ENCODE data around the gene NDST1.

Gene NDST1

DNA sequence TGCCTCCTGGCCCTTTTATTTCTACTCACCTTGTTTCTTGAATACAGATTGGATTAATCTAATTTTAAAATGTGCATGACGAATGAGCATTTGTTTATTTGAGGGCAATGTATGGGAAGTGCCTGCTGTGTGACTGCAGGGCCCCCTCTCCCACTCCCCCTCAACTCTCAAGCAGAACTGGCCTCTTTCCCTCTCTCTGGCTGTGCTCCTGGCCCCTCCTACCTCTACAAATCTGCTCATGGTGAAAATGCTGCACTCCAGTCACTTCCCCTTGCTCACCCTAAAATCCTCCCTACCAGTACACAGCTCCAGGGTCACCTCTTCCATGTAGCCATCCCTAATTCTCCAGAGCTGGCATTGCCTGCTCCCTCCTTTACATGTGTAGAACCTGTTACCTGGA lies 17.2 kb upstream of the NDST1 start:
- TF ChIP-seq ARNT (IDR thresholded peaks at IDR 0.05) (no peak), ELF4 (IDR thresholded peaks at IDR 0.05) (no peak), PKNOX1 (IDR thresholded peaks at IDR 0.05) (no peak), FOXA1 (IDR thresholded peaks at IDR 0.05) (no peak), TARDBP (IDR thresholded peaks at IDR 0.05) (no peak), NFRKB (IDR thresholded peaks at IDR 0.05) (no peak), CTBP1 (IDR thresholded peaks at IDR 0.05; ENCODE audit: borderline replicate concordance) (no peak)
- POLR2A ChIA-PET: no interaction called here
- CTCF ChIA-PET: no interaction called here
- no peak for DNase-seq (ENCODE audit: extremely low spot score)

DNA sequence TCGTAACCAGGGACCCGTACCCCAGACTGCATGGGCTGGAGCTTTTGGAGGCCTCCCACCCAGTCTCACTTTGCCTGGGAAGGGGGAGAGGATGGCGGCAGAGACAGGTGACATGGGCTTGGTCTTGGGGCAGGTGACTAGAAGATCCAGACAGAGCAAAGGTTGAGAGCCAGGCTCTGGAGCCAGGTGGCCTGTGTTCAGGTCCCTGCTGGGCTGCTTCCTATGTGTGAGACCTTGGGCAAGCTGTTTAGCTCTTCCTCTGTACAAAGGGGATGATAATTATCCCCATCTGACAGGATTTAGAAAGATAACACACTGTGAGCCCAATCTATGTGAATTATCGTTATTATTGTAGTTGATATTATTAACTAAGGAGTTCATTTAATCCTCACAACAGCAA lies 16.1 kb upstream of the NDST1 start:
- TF ChIP-seq LEF1 (IDR thresholded peaks at IDR 0.05; ENCODE audit: borderline replicate concordance) (no peak), SP1 (IDR thresholded peaks at IDR 0.05) (no peak), PKNOX1 (IDR thresholded peaks at IDR 0.05) (no peak), BHLHE40 (IDR thresholded peaks at IDR 0.05; ENCODE audit: borderline replicate concordance) (no peak), ARNT (IDR thresholded peaks at IDR 0.05) (no peak), FOXK2 (IDR thresholded peaks at IDR 0.05) (no peak), SUZ12 (IDR thresholded peaks at IDR 0.05) (no peak), L3MBTL2 (conservative IDR thresholded peaks at IDR 0.05) (no peak)
- DNase-seq (ENCODE audit: extremely low spot score): no peak
- CTCF ChIA-PET: no interaction called here
- POLR2A ChIA-PET: no interaction called here

- DNase-seq (ENCODE audit: extremely low spot score): no peak
- TF ChIP-seq FOXA1 (IDR thresholded peaks at IDR 0.05): no peak
- TF ChIP-seq TARDBP (IDR thresholded peaks at IDR 0.05): no peak
- TF ChIP-seq ZNF384 (IDR thresholded peaks at IDR 0.05): no peak
- TF ChIP-seq HDGF (IDR thresholded peaks at IDR 0.05; ENCODE audit: borderline replicate concordance): no peak
- TF ChIP-seq FOXM1 (IDR thresholded peaks at IDR 0.05; ENCODE audit: borderline replicate concordance): no peak
- TF ChIP-seq BHLHE40 (IDR thresholded peaks at IDR 0.05; ENCODE audit: borderline replicate concordance): no peak
- TF ChIP-seq PKNOX1 (IDR thresholded peaks at IDR 0.05): no peak
- TF ChIP-seq SP1 (IDR thresholded peaks at IDR 0.05): no peak
- no peak for TF ChIP-seq ARNT (IDR thresholded peaks at IDR 0.05)
- no peak for TF ChIP-seq L3MBTL2 (conservative IDR thresholded peaks at IDR 0.05)
- TF ChIP-seq FOXK2 (IDR thresholded peaks at IDR 0.05): no peak
- TF ChIP-seq SUZ12 (IDR thresholded peaks at IDR 0.05): no peak
- TF ChIP-seq LEF1 (IDR thresholded peaks at IDR 0.05; ENCODE audit: borderline replicate concordance): no peak
- TF ChIP-seq ELF4 (IDR thresholded peaks at IDR 0.05): no peak
- no peak for TF ChIP-seq CTBP1 (IDR thresholded peaks at IDR 0.05; ENCODE audit: borderline replicate concordance)
- no peak for TF ChIP-seq NFRKB (IDR thresholded peaks at IDR 0.05)
- CTCF ChIA-PET: interaction anchor here (1.4 kb wide), 1 partner anchor 68 kb away, joined by 5 read pairs; no protein-coding TSS in a partner anchor
- POLR2A ChIA-PET: no interaction called here
Observed at GRCh38 chr5:150492621-150493020, 15.3 kb upstream of the NDST1 start.

- POLR2A ChIA-PET: no interaction called here
Observed at GRCh38 chr5:150496098-150496497, 11.8 kb upstream of the NDST1 start.

DNA sequence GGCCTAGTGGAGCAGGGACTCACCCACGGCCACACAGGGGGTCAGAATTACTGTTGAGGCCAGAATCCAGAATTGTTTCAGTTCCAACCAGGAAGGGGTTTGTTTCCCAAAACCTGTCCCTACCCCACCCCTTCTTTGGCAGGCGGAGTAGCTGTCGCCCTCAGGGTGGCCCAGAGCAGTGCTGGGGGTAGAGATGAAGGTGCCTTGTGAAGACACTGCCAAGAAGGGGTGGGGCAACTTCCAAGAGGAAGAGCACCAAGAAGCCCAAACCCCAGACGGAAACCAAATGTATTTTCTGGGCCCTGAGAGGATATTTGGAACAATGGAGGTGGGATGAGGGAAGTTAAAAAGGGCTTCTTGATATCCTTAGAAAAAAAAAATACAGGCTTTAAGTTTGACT lies 11.4 kb upstream of the NDST1 start:
- DNase-seq (ENCODE audit: extremely low spot score): no peak
- CTCF ChIA-PET: interaction anchor here (1.0 to 1.3 kb wide), 2 partner anchors 17 to 46 kb away, joined by 3 read pairs; no protein-coding TSS in a partner anchor
- POLR2A ChIA-PET: interaction anchor here (2.0 kb wide), 1 partner anchor 47 kb away, joined by 8 read pairs; the partner anchor contains the start of gene RPS14
- TF ChIP-seq NFRKB (IDR thresholded peaks at IDR 0.05): no peak
- no peak for TF ChIP-seq SP1 (IDR thresholded peaks at IDR 0.05)
- no peak for TF ChIP-seq ARNT (IDR thresholded peaks at IDR 0.05)
- TF ChIP-seq FOXA1 (IDR thresholded peaks at IDR 0.05): no peak
- no peak for TF ChIP-seq TARDBP (IDR thresholded peaks at IDR 0.05)
- no peak for TF ChIP-seq FOXM1 (IDR thresholded peaks at IDR 0.05; ENCODE audit: borderline replicate concordance)
- no peak for TF ChIP-seq FOXK2 (IDR thresholded peaks at IDR 0.05)
- no peak for TF ChIP-seq PKNOX1 (IDR thresholded peaks at IDR 0.05)

More at GRCh38 chr5:150496098-150496497, 11.8 kb upstream of the NDST1 start:
- TF ChIP-seq FOXK2 (IDR thresholded peaks at IDR 0.05): no peak
- no peak for DNase-seq (ENCODE audit: extremely low spot score)
- CTCF ChIA-PET: interaction anchor here (0.5 to 1.3 kb wide), 2 partner anchors 23 to 46 kb away, joined by 3 to 4 read pairs; no protein-coding TSS in a partner anchor

- ChIA-PET POLR2A (interaction anchor here (1.7 to 2.0 kb wide), 2 partner anchors 12 to 48 kb away, joined by 4 to 8 read pairs; partner anchors contain the start of gene RPS14), CTCF (interaction anchor here (1.0 to 1.8 kb wide), 4 partner anchors 16 to 47 kb away, joined by 3 to 4 read pairs (median 4); no protein-coding TSS in a partner anchor)
- DNase-seq (ENCODE audit: extremely low spot score): peak; percentile 46
- TF ChIP-seq TARDBP (IDR thresholded peaks at IDR 0.05) (no peak), ZNF384 (IDR thresholded peaks at IDR 0.05) (no peak), FOXM1 (IDR thresholded peaks at IDR 0.05; ENCODE audit: borderline replicate concordance) (no peak), ARNT (IDR thresholded peaks at IDR 0.05) (no peak), ELF4 (IDR thresholded peaks at IDR 0.05) (no peak), NFRKB (IDR thresholded peaks at IDR 0.05) (no peak), L3MBTL2 (conservative IDR thresholded peaks at IDR 0.05) (no peak), CTBP1 (IDR thresholded peaks at IDR 0.05; ENCODE audit: borderline replicate concordance) (no peak), LEF1 (IDR thresholded peaks at IDR 0.05; ENCODE audit: borderline replicate concordance) (no peak)
Observed at GRCh38 chr5:150497274-150497988, 10.5 kb upstream of the NDST1 start.

All from HEK293T (cell line).